Measurements from ENCODE around the gene SCEL.

Gene SCEL

DNA sequence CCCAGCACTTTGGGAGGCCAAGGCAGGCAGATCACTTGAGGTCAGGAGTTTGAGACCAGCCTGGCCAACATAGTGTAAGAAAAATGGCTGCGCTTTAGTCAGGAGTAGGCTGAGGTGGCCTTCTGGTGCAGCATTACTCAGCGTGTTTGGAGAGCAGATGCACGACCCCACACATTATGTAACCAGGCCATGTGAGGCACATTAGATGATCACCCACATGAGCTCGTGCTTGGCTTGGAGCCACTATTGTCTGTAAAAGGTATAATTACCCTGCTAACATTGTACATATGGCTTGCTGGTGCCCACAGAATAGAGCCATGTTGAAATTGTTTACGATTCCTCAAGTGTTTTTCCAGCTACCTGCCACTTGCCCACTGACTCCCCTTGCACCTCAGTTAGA lies 24.0 kb upstream of the SCEL start:
- Histone ChIP-seq H3K27ac (ENCODE audit: low read length, poor library complexity, severe bottlenecking) (no peak overlapping the region), H2AFZ (ENCODE audit: low read depth, low read length) (no peak overlapping the region), H3K4me1 (ENCODE audit: control insufficient read depth, insufficient read depth, low read depth, low read length) (peaks cover 1% of the 10 kb centered on the region), H3K36me3 (ENCODE audit: control insufficient read depth in 1 of 2, insufficient read depth in 2 of 2, low read depth in 1 of 2, low read length in 2 of 2) (no peaks in the 10 kb centered on the region), H2BK5ac (ENCODE audit: low read depth, low read length, poor library complexity, severe bottlenecking) (no peak overlapping the region), H3K9me3 (ENCODE audit: control insufficient read depth, low read length) (no peaks in the 10 kb centered on the region), H3K23ac (ENCODE audit: low read length in 2 of 2) (no peak overlapping the region), H2BK12ac (ENCODE audit: low read length in 2 of 2) (no peak overlapping the region), H2BK120ac (ENCODE audit: low read depth, low read length) (no peak overlapping the region), H3K4me2 (ENCODE audit: low read length, poor library complexity, severe bottlenecking) (no peak overlapping the region), H3K18ac (ENCODE audit: low read depth in 1 of 2, low read length in 2 of 2) (no peak overlapping the region), H3K4ac (ENCODE audit: low read depth in 1 of 2, low read length in 2 of 2) (no peak overlapping the region), H3K27me3 (ENCODE audit: control insufficient read depth in 1 of 2, insufficient read depth in 1 of 2, low read length in 2 of 2) (no peaks in the 10 kb centered on the region), H4K91ac (ENCODE audit: low read length) (no peak overlapping the region), H3K9ac (ENCODE audit: low read length) (no peak overlapping the region), H4K8ac (ENCODE audit: low read length) (peak overlapping the region; percentile 49), H3K14ac (ENCODE audit: low read length in 2 of 2) (no peak overlapping the region), H3K79me1 (replicated peaks; ENCODE audit: low read length, poor library complexity, severe bottlenecking) (no peaks in the 10 kb centered on the region), H3K4me3 (ENCODE audit: insufficient read depth in 1 of 2, low read depth in 1 of 2, low read length in 2 of 2) (no peak overlapping the region), H2AK5ac (ENCODE audit: low read length, severe bottlenecking) (no peak overlapping the region), H2BK15ac (ENCODE audit: low read depth, poor library complexity, severe bottlenecking) (no peak overlapping the region)
- WGBS, result 74% methylated on average over 5 of the region's 5 CpGs
- no peak for DNase-seq

DNA sequence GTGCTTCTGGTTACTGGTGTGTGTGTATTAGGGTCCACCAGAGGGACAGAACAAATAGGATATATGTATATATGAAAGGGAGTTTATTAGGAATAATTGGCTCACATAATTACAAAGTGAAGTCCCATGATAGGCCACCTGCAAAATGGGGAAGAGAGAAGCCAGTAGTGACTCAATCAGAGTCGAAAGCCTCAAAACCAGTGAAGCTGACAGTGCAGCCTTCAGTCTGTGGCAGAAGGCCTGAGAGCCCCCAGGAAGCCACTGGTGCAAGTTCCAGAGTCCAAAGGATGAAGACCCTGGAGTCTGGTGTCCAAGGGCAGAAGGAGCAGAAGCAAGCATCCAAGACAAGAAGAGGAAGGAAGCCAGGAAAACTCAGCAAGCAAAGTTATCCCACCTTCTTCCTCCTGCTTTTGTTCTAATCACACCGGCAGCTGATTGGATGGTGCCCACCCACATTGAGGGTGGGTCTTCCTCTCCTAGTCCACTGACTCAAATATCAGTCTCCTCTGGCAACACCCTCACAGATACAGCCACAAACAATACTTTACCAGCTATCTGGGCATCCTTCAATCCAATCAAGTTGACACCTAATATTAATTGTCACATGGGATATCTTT lies 21.7 kb upstream of the SCEL start:
- Histone ChIP-seq H3K4me2 (ENCODE audit: low read length, poor library complexity, severe bottlenecking) (no peak overlapping the region), H2AFZ (ENCODE audit: low read depth, low read length) (no peak overlapping the region), H3K9ac (ENCODE audit: low read length) (no peak overlapping the region), H3K18ac (ENCODE audit: low read depth in 1 of 2, low read length in 2 of 2) (no peak overlapping the region), H2BK12ac (ENCODE audit: low read length in 2 of 2) (no peak overlapping the region), H3K27ac (ENCODE audit: low read length, poor library complexity, severe bottlenecking) (no peak overlapping the region), H3K14ac (ENCODE audit: low read length in 2 of 2) (no peak overlapping the region), H3K4me1 (ENCODE audit: control insufficient read depth, insufficient read depth, low read depth, low read length) (peaks cover 3% of the 10 kb centered on the region), H3K27me3 (ENCODE audit: control insufficient read depth in 1 of 2, insufficient read depth in 1 of 2, low read length in 2 of 2) (no peaks in the 10 kb centered on the region), H3K4me3 (ENCODE audit: insufficient read depth in 1 of 2, low read depth in 1 of 2, low read length in 2 of 2) (no peak overlapping the region), H3K79me1 (replicated peaks; ENCODE audit: low read length, poor library complexity, severe bottlenecking) (no peaks in the 10 kb centered on the region), H3K9me3 (ENCODE audit: control insufficient read depth, low read length) (no peaks in the 10 kb centered on the region), H3K4ac (ENCODE audit: low read depth in 1 of 2, low read length in 2 of 2) (no peak overlapping the region), H4K8ac (ENCODE audit: low read length) (no peak overlapping the region), H4K91ac (ENCODE audit: low read length) (no peak overlapping the region), H2BK120ac (ENCODE audit: low read depth, low read length) (no peak overlapping the region), H2BK15ac (ENCODE audit: low read depth, poor library complexity, severe bottlenecking) (no peak overlapping the region), H2AK5ac (ENCODE audit: low read length, severe bottlenecking) (peak overlapping the region; percentile 16), H2BK5ac (ENCODE audit: low read depth, low read length, poor library complexity, severe bottlenecking) (no peak overlapping the region), H3K23ac (ENCODE audit: low read length in 2 of 2) (no peak overlapping the region), H3K36me3 (ENCODE audit: control insufficient read depth in 1 of 2, insufficient read depth in 2 of 2, low read depth in 1 of 2, low read length in 2 of 2) (no peaks in the 10 kb centered on the region)
- no peak for DNase-seq
- WGBS, result 84% methylated on average over 2 of the region's 2 CpGs

DNA sequence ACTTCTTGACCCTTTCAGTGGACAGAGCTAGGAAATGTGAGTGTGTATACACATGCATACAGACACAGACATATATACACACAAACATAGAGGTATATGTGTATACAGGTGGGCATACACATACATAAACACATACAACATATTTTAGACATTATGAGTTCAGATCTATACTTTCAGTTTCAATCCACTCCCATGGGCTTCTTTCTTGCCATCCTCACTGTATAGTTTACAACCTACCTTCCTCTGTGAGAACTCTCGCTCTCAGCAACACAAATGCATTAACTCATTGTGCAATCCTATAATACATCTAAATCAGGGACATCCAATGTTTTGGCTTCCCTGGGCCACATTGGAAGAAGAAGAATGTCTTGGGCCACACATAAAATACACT lies 21.2 kb upstream of the SCEL start:
- Histone ChIP-seq H4K91ac (ENCODE audit: low read length) (no peak overlapping the region), H2AFZ (ENCODE audit: low read depth, low read length) (no peak overlapping the region), H3K79me1 (replicated peaks; ENCODE audit: low read length, poor library complexity, severe bottlenecking) (no peaks in the 10 kb centered on the region), H3K9me3 (ENCODE audit: control insufficient read depth, low read length) (no peaks in the 10 kb centered on the region), H3K9ac (ENCODE audit: low read length) (no peak overlapping the region), H3K4me3 (ENCODE audit: insufficient read depth in 1 of 2, low read depth in 1 of 2, low read length in 2 of 2) (no peak overlapping the region), H3K4me1 (ENCODE audit: control insufficient read depth, insufficient read depth, low read depth, low read length) (peaks cover 3% of the 10 kb centered on the region), H2BK5ac (ENCODE audit: low read depth, low read length, poor library complexity, severe bottlenecking) (no peak overlapping the region), H2BK15ac (ENCODE audit: low read depth, poor library complexity, severe bottlenecking) (no peak overlapping the region), H3K14ac (ENCODE audit: low read length in 2 of 2) (no peak overlapping the region), H3K27ac (ENCODE audit: low read length, poor library complexity, severe bottlenecking) (no peak overlapping the region), H2BK12ac (ENCODE audit: low read length in 2 of 2) (no peak overlapping the region), H3K36me3 (ENCODE audit: control insufficient read depth in 1 of 2, insufficient read depth in 2 of 2, low read depth in 1 of 2, low read length in 2 of 2) (no peaks in the 10 kb centered on the region), H3K27me3 (ENCODE audit: control insufficient read depth in 1 of 2, insufficient read depth in 1 of 2, low read length in 2 of 2) (no peaks in the 10 kb centered on the region), H2BK120ac (ENCODE audit: low read depth, low read length) (no peak overlapping the region), H3K4ac (ENCODE audit: low read depth in 1 of 2, low read length in 2 of 2) (no peak overlapping the region), H4K8ac (ENCODE audit: low read length) (no peak overlapping the region), H3K4me2 (ENCODE audit: low read length, poor library complexity, severe bottlenecking) (no peak overlapping the region), H3K23ac (ENCODE audit: low read length in 2 of 2) (no peak overlapping the region), H3K18ac (ENCODE audit: low read depth in 1 of 2, low read length in 2 of 2) (no peak overlapping the region), H2AK5ac (ENCODE audit: low read length, severe bottlenecking) (no peak overlapping the region)
- WGBS, result 43% methylated on average over 1 of the region's 1 CpG
- no peak for DNase-seq

DNA sequence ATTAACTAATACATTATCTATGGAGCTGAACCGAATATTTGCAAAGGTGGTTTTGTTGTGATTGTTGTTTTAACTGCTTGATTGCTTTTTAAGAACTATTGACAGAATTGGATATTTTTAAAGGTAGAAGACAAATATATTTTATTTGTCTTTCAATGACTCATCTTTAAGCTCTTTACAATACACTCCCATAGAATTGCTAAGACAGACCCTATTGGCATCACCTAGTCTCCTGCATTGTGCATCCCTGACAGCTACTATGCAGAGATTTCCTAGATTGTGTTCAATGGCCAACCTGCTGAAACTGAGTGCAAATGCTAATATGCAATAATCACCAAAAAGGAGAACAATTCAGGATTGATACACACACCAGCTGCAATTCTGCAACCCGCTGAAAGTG lies 19.7 kb upstream of the SCEL start:
- H3K4me2 ChIP-seq (ENCODE audit: low read length, poor library complexity, severe bottlenecking), result no peak overlapping the region
- H3K23ac ChIP-seq (ENCODE audit: low read length in 2 of 2), result no peak overlapping the region
- WGBS, result 56% methylated on average over 1 of the region's 2 CpGs
- H4K91ac ChIP-seq (ENCODE audit: low read length), result no peak overlapping the region
- H3K27ac ChIP-seq (ENCODE audit: low read length, poor library complexity, severe bottlenecking), result peak overlapping the region; percentile 82
- H2AFZ ChIP-seq (ENCODE audit: low read depth, low read length), result no peak overlapping the region
- H3K9ac ChIP-seq (ENCODE audit: low read length), result no peak overlapping the region
- no peak overlapping the region for H3K18ac ChIP-seq (ENCODE audit: low read depth in 1 of 2, low read length in 2 of 2)
- no peak overlapping the region for H2BK12ac ChIP-seq (ENCODE audit: low read length in 2 of 2)
- no peaks in the 10 kb centered on the region for H3K36me3 ChIP-seq (ENCODE audit: control insufficient read depth in 1 of 2, insufficient read depth in 2 of 2, low read depth in 1 of 2, low read length in 2 of 2)
- no peak overlapping the region for H3K4me3 ChIP-seq (ENCODE audit: insufficient read depth in 1 of 2, low read depth in 1 of 2, low read length in 2 of 2)
- H3K14ac ChIP-seq (ENCODE audit: low read length in 2 of 2), result no peak overlapping the region
- H2BK120ac ChIP-seq (ENCODE audit: low read depth, low read length), result no peak overlapping the region
- no peak overlapping the region for H4K8ac ChIP-seq (ENCODE audit: low read length)
- peaks cover 3% of the 10 kb centered on the region for H3K4me1 ChIP-seq (ENCODE audit: control insufficient read depth, insufficient read depth, low read depth, low read length)
- H2AK5ac ChIP-seq (ENCODE audit: low read length, severe bottlenecking), result no peak overlapping the region
- no peak for DNase-seq
- H3K9me3 ChIP-seq (ENCODE audit: control insufficient read depth, low read length), result no peaks in the 10 kb centered on the region
- no peak overlapping the region for H2BK15ac ChIP-seq (ENCODE audit: low read depth, poor library complexity, severe bottlenecking)
- H3K4ac ChIP-seq (ENCODE audit: low read depth in 1 of 2, low read length in 2 of 2), result no peak overlapping the region
- H2BK5ac ChIP-seq (ENCODE audit: low read depth, low read length, poor library complexity, severe bottlenecking), result no peak overlapping the region
- no peaks in the 10 kb centered on the region for H3K79me1 ChIP-seq (replicated peaks; ENCODE audit: low read length, poor library complexity, severe bottlenecking)
- no peaks in the 10 kb centered on the region for H3K27me3 ChIP-seq (ENCODE audit: control insufficient read depth in 1 of 2, insufficient read depth in 1 of 2, low read length in 2 of 2)

Measured in mesenchymal stem cell (in vitro differentiated cells and primary cell).